Caco-2 (cell line): ENCODE results near the gene RAB19. TPM values are rescaled to one million over a fixed set of nuclear protein-coding genes. Genes with fewer than 3 reads are reported as not detected.

Experiments
- BruUV-seq: library from RNA; stranded (reverse); fragments of 400-500 nt; replicated peaks from 2 replicates; lab custom pipeline; 2021; lab: Mats Ljungman, UMichigan
- CTCF ChIA-PET: fragments of 300-600 bp; sonication (Branson Sonifier 250); formaldehyde crosslinking; loops from one replicate; lab custom pipeline; 2022; ENCODE audit warnings: antibody characterized with exemption; lab: Charles Lee
- POLR2A ChIA-PET: fragments of 300-600 bp; sonication (Branson Sonifier 250); formaldehyde crosslinking; loops from one replicate; lab custom pipeline; 2022; ENCODE audit warnings: antibody characterized with exemption; lab: Charles Lee
- DNase-seq, 2 experiments: peaks; one replicate each; pipeline versions ENCODE4 v3.0.0 to v3.0.0-alpha.2; 2020 to 2022
- H3K27me3 ChIP-seq: replicated peaks from 2 replicates; pipeline ENCODE4 v1.6.0; 2011; ENCODE audit warnings: low read length; ENCODE audit not compliant: control insufficient read depth, insufficient read depth
- H3K36me3 ChIP-seq: 2 replicates; pipeline ENCODE4 v1.5.1; 2011; ENCODE audit warnings: low read length; ENCODE audit not compliant: control insufficient read depth, insufficient read depth
- H3K4me1 ChIP-seq: fragments of 250-450 bp; sonication (Bioruptor Pico); 2 replicates; pipeline ENCODE4 v1.5.1; 2020; ENCODE audit warnings: mild to moderate bottlenecking
- H3K4me3 ChIP-seq: 2 replicates; pipeline ENCODE4 v1.5.1; 2011; ENCODE audit warnings: low read depth, mild to moderate bottlenecking, control low read depth, low read length
- H3K9me3 ChIP-seq: fragments of 250-450 bp; sonication (Bioruptor Pico); 2 replicates; pipeline ENCODE4 v1.5.1; 2020; ENCODE audit warnings: mild to moderate bottlenecking, moderate library complexity
- H3K27ac Mint-ChIP-seq: one replicate; pipeline ENCODE4 v1.8.0; 2022; ENCODE audit warnings: mixed read lengths; ENCODE audit not compliant: unreplicated experiment
- H3K27me3 Mint-ChIP-seq: one replicate; pipeline ENCODE4 v1.8.0; 2022; ENCODE audit warnings: mixed read lengths; ENCODE audit not compliant: insufficient read depth, unreplicated experiment
- H3K36me3 Mint-ChIP-seq: one replicate; pipeline ENCODE4 v1.8.0; 2022; ENCODE audit warnings: mild to moderate bottlenecking, mixed read lengths; ENCODE audit not compliant: insufficient read depth, unreplicated experiment
- H3K4me1 Mint-ChIP-seq: one replicate; pipeline ENCODE4 v1.8.0; 2022; ENCODE audit warnings: low read depth, mixed read lengths; ENCODE audit not compliant: unreplicated experiment
- H3K4me3 Mint-ChIP-seq: one replicate; pipeline ENCODE4 v1.8.0; 2022; ENCODE audit warnings: mild to moderate bottlenecking, moderate library complexity, mixed read lengths; ENCODE audit not compliant: unreplicated experiment
- H3K9me3 Mint-ChIP-seq: one replicate; pipeline ENCODE4 v1.8.0; 2022; ENCODE audit warnings: mixed read lengths; ENCODE audit not compliant: unreplicated experiment
- intact Hi-C: fragments of 100-400 bp; cut with micrococcal nuclease; formaldehyde crosslinking; loops from one replicate; pipeline ENCODE4 v1.10.0; 2022; ENCODE audit not compliant: unreplicated experiment
- total RNA-seq: library from RNA; stranded (reverse); gene quantifications from 2 replicates; pipeline ENCODE4 v1.2.3, GENCODE V29; 2022
- TF ChIP-seq, protein P1 (sequence below), 2 experiments: fragments of 200-600 bp in 1 of 2; IDR thresholded peaks; 1 replicate in 1 of 2; 2 replicates in 1 of 2; pipeline versions ENCODE4 v1.5.1 to v1.8.0; 2011 to 2022; ENCODE audit warnings: antibody characterized with exemption in 1 of 2, control low read depth in 1 of 2, inconsistent platforms in 1 of 2, low read depth in 1 of 2, low read length in 1 of 2, mild to moderate bottlenecking in 1 of 2, moderate library complexity in 1 of 2; ENCODE audit not compliant: insufficient read depth in 1 of 2, severe bottlenecking in 1 of 2, unreplicated experiment in 1 of 2

Gene RAB19
- total RNA-seq, 1 experiment from 2014 or later, result 3.8 TPM

DNA sequence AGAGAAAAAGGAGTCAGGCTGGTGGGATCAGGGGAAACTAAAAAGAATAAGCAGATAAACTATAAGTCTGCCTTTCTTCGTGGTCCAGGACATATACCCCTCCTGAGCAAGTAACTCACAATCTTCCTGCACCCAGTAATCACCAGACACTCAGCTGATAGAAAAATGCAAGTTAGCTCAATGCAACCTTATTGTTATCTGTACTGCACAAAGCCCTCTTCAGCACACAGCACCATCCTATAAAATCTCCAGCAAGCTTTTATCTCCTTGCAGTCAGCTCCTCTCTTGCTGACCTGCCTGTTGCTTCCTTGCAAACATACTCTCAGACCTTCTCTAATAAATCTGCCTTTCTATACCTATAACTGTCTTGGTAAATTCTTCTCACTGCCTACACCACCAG is 12.2 kb upstream of the RAB19 start:
- DNase-seq, result no peak
- POLR2A ChIA-PET, result no interaction called here
- no peaks in the 10 kb centered on the region for H3K4me1 Mint-ChIP-seq

GRCh38 chr7:140393756-140394306 is 10.0 kb upstream of the RAB19 start:
- CTCF ChIA-PET, result no interaction called here
- no TSS peak for BruUV-seq
- intact Hi-C loops, result no loop called here
- no peak overlapping the region for H3K4me3 ChIP-seq
- H3K27me3 ChIP-seq, result no peaks in the 10 kb centered on the region
- DNase-seq, result no peak
- no peaks in the 10 kb centered on the region for H3K4me1 Mint-ChIP-seq
- no peaks in the 10 kb centered on the region for H3K9me3 ChIP-seq
- H3K36me3 ChIP-seq, result no peaks in the 10 kb centered on the region
- no peaks in the 10 kb centered on the region for H3K27me3 Mint-ChIP-seq
- H3K4me1 ChIP-seq, result no peaks in the 10 kb centered on the region
- no peaks in the 10 kb centered on the region for H3K36me3 Mint-ChIP-seq
- no peaks in the 10 kb centered on the region for H3K9me3 Mint-ChIP-seq
- TF ChIP-seq, protein P1, sequence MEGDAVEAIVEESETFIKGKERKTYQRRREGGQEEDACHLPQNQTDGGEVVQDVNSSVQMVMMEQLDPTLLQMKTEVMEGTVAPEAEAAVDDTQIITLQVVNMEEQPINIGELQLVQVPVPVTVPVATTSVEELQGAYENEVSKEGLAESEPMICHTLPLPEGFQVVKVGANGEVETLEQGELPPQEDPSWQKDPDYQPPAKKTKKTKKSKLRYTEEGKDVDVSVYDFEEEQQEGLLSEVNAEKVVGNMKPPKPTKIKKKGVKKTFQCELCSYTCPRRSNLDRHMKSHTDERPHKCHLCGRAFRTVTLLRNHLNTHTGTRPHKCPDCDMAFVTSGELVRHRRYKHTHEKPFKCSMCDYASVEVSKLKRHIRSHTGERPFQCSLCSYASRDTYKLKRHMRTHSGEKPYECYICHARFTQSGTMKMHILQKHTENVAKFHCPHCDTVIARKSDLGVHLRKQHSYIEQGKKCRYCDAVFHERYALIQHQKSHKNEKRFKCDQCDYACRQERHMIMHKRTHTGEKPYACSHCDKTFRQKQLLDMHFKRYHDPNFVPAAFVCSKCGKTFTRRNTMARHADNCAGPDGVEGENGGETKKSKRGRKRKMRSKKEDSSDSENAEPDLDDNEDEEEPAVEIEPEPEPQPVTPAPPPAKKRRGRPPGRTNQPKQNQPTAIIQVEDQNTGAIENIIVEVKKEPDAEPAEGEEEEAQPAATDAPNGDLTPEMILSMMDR (IDR thresholded peaks at IDR 0.05; ENCODE audit: insufficient read depth in 1 of 2, low read depth in 1 of 2, low read length in 1 of 2, severe bottlenecking in 1 of 2, unreplicated experiment in 1 of 2), result no peak
- H3K27ac Mint-ChIP-seq, result no peak overlapping the region
- H3K4me3 Mint-ChIP-seq, result no peak overlapping the region
- POLR2A ChIA-PET, result interaction anchor here (0.6 kb wide), 1 partner anchor 171 kb away, joined by 15 read pairs; no protein-coding TSS in a partner anchor

More for the DNA sequence above, 12.2 kb upstream of the RAB19 start:
- no peaks in the 10 kb centered on the region for H3K36me3 Mint-ChIP-seq
- TF ChIP-seq, protein P1 (IDR thresholded peaks at IDR 0.05; ENCODE audit: insufficient read depth in 1 of 2, low read depth in 1 of 2, low read length in 1 of 2, severe bottlenecking in 1 of 2, unreplicated experiment in 1 of 2), result no peak
- H3K27me3 ChIP-seq, result no peaks in the 10 kb centered on the region
- intact Hi-C loops, result no loop called here
- H3K27me3 Mint-ChIP-seq, result no peaks in the 10 kb centered on the region
- CTCF ChIA-PET, result no interaction called here
- H3K4me3 ChIP-seq, result no peak overlapping the region
- H3K4me3 Mint-ChIP-seq, result no peak overlapping the region
- no peaks in the 10 kb centered on the region for H3K9me3 Mint-ChIP-seq
- no peaks in the 10 kb centered on the region for H3K9me3 ChIP-seq
- no peaks in the 10 kb centered on the region for H3K4me1 ChIP-seq
- no peaks in the 10 kb centered on the region for H3K36me3 ChIP-seq
- no TSS peak for BruUV-seq
- no peak overlapping the region for H3K27ac Mint-ChIP-seq

DNA sequence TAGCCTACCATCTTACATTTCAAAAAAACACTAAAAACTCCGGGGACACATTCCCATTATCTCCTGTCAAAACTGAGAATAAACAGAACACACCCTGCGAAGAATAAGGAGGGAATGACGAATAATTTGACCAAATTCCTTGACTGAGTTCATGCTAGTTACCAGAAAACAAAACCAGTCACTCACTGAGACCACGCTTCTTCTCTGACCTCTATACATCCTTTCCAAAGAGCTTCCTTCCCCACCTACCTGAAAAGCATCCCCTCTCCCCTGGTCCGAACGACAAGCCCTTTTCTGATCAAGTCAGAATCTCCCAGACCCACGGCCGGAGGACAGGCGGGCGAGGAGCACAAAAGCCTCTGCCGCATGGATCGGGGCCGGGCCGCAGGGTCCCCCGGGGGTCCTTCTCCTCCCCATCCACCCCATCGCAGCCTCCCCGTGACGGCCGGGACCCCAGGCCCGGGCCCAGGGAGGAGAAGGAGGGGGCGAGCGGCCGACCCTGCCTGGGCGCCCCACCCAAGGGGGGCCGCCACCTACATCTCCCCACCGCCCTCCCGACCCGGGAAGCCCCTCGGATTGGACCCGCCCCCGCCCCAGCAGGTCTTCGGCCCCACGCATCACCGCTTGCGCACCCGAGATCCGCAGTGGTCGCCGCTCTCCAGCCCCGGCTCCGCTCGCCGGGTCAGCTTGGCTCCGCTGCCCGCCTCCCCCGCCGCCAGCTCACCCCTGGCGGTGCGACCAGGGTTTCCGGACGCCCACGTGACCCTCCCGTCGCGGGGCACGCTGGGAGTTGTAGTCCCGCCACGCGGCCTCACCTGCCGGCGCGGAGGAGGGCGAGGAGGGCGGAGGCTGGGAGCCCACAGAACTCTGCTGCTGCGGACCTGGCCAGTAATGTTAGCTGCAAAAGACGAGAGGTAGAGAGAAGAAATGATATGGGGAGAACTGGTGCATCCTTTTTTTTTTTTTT is 5.8 kb upstream of the RAB19 start, which contains the start of gene SLC37A3:
Gene SLC37A3, minus strand, starts transcription at position 747 of the 967 bp plus-strand sequence. CDS start 16,004 bp downstream, outside the sequence.
- H3K27me3 ChIP-seq, result no peaks in the 10 kb centered on the region
- TSS peak; percentile 75 for BruUV-seq
- H3K4me1 Mint-ChIP-seq, result no peaks in the 10 kb centered on the region
- no peaks in the 10 kb centered on the region for H3K36me3 ChIP-seq
- TF ChIP-seq, protein P1 (IDR thresholded peaks at IDR 0.05; ENCODE audit: insufficient read depth in 1 of 2, low read depth in 1 of 2, low read length in 1 of 2, severe bottlenecking in 1 of 2, unreplicated experiment in 1 of 2), result no peak
- H3K4me3 ChIP-seq, result peak within 1 kb of the TSS; percentile 98
- no peaks in the 10 kb centered on the region for H3K4me1 ChIP-seq
- ChIA-PET POLR2A (interaction anchor here (0.5 to 1.0 kb wide), 5 partner anchors 11 to 945 kb away, joined by 3 to 10 read pairs (median 6); partner anchors contain the start of genes MKRN1 and NDUFB2), CTCF (interaction anchor here (0.6 to 1.5 kb wide), 7 partner anchors 13 to 915 kb away, joined by 4 to 10 read pairs (median 8); partner anchors contain the start of gene BRAF)
- no peaks in the 10 kb centered on the region for H3K27me3 Mint-ChIP-seq
- H3K4me3 Mint-ChIP-seq, result peak within 1 kb of the TSS; percentile 91
- intact Hi-C loops, result loop anchor here (5.0 kb wide), 1 partner anchor 221 kb away; the partner anchor contains the start of gene KDM7A
- no peaks in the 10 kb centered on the region for H3K9me3 Mint-ChIP-seq
- no peaks in the 10 kb centered on the region for H3K9me3 ChIP-seq
- peak within 1 kb of the TSS; percentile 83 for H3K27ac Mint-ChIP-seq
- no peaks in the 10 kb centered on the region for H3K36me3 Mint-ChIP-seq
- peak; percentile 89 to 94 for DNase-seq
